ENCODE measurements around the gene ATP12A.
A peak's percentile ranks its signal among the peaks of the same experiment; 100 is the strongest.

Gene ATP12A

DNA sequence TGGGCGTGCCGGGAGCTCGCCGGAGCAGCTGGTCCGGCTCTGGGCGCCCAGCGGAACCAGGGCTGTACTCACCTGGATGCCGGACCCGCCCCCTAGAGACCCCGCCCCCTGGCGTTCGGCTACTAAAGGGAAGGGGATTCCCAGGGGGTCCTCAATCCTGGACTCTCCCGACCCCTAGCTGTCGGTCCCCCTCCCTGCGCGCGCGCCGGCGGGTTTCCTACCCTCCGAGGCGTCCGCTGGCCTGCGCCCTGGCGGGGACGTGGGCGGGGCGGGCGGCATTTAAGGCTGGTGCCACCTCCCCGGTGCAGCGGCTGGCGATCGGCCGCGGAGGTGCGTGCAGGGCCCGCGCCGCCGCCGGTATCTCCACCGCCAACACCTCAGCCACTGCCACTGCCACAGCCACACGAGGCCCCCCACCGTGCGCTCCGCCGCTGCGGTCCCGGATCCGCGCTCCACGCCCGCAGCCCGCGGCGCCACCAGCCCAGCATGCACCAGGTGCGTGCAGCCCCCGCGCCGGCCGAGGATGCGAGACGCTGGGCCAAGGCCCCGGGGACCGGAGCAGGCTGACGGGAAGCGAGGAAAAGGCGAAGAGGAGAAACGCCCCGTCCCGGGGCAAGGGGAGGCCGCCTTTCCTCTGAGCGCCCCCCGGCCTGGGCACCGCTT lies at the start of gene ATP12A:
ATP12A (plus strand) TSS at position 151 of the 663 bp plus-strand sequence; CDS start at position 487, 336 bp downstream.
- DNase-seq = peak; percentile 47

DNA sequence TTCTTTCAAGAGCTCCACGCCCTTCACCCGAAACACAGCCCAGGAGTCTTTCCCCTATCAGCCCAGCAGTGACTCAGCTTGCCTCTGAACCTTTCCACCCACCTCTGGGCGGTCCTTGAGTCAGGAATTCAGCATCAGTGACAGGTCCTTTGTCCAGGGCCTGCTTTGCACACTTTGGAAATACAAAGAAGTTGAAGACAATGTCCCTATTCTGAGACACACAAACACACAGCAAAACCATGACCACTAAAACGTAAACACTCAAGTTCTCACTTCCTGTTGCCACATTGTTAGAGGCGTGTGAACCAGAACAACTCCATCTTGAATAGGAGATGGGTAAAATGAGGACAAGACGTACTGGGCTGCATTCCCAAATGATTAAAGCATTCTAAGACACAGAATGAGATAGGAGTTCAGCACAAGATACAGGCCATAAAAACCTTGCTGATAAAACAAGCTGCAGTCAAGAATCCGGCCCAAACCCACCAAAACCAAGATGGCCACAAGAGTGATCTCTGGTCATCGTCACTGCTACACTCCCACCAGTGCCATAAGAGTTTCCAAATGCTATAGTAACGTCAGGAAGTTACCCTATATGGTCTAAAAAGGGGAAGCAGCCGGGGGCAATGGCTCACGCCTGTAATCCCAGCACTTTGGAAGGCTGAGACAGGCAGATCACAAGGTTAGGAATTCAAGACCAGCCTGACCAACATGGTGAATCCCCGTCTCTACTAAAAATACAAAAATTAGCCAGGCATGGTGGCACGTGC lies 49.2 kb upstream of the ATP12A start:
- no peak for DNase-seq

DNA sequence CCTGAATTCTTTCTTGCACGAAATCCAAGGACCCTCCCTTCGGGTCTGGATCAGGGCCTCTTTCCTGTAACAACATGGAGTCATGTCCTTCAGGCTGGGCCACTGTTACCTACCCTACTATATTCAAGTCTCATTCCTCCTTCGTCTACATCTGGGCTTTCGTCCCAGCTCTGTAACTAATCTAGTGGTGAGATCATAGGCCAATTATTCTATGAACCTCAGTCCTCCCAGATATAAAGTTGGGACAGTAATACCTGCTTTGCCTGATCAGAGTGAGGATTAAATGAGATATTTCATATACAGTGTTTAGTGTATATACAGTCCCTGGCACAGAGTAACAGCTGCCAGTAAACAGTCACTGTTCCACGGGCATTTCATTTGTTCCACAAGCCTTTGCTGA lies 48.3 kb upstream of the ATP12A start:
- no peak for DNase-seq

DNA sequence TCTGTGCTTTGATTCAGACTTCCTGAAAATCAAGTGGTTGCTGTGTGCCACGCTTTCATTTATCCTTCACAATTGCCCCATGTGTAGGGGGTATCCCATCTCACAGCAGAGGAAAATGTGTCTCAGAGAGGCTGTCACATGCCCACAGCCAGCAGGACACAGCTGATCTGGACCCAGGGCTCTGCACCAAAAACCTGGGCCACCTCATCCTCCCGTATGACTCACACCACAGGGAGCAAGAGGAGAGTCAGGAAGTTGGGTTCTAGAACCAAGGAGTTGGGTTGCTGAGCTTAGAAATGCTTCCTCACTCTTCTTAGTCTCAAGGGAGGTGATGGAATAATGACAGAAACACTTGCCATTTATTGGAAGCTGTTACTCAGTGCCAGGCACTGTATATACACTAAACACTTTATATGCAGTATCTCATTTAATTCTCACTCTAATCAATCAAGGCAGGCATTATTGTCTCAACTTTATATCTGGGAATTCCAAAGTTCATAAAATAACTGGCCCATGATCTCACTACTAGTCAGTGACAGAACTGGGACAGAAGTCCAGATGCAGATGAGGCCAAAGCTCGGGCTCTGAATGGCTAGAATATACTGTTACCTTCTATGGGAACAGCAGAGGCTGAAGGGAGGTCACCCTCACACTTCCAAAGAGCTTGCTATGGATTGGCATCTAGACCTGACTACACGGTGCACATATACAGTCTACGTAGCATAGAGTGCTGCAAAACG lies 47.7 kb upstream of the ATP12A start:
- no peak for DNase-seq

DNA sequence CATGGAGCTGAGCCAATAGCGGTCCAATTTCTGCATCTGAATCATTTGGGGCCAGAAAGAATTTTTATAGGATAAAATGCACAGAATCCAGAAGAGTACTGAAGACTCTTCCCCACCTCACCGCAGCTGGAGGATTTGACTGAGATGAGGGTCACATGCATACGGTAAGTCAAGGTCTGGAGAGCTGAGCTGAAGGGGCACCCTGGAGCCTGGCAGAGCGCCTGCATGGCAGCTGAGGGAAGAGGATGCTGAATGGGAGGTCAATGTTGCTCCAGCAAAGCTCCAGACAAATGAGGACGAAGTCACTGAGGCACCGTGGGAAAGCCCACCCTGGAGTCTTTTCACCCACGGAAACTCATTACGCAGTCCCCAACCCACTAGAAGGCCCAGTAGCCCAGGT lies 43.4 kb upstream of the ATP12A start:
- no peak for DNase-seq

DNA sequence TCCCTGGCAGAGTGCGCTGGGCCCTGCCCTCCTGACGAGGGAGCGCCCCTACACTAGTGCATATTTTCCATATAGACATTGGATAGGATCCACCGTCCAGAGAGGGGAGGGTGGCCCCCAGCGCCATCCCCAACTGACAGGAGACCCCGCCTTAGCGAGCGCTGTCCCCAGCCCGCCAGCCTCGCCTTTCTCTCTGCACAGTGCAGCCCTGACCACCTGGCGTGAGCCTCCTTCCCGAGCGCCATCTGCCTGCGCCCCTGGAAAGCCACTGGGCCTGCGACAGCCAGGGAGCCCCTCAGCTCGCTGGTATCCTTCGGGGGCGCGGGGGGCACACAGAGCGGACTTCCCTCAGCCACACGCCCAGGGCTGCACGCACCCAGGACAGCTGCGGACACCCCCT lies 42.1 kb upstream of the ATP12A start:
- DNase-seq = no peak

DNA sequence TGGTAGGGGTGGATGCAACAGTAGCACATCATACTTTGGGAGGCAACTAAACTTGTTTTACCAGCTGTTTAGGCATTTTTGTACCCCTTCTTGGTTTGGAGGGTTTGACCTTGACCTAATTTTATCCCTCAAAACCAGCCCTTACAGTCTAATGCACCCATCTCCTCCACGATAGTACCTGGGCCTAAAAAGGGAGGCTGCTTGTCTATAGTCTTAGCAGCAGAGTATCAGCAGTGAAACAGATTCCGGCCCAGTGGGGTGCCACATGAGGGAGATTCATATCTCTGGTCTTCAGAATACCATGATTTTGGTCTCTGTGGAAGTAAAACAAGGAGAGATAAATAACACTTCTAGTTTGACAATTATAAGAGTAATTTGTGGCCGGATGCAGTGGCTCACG lies 39.5 kb upstream of the ATP12A start:
- no peak for DNase-seq

DNA sequence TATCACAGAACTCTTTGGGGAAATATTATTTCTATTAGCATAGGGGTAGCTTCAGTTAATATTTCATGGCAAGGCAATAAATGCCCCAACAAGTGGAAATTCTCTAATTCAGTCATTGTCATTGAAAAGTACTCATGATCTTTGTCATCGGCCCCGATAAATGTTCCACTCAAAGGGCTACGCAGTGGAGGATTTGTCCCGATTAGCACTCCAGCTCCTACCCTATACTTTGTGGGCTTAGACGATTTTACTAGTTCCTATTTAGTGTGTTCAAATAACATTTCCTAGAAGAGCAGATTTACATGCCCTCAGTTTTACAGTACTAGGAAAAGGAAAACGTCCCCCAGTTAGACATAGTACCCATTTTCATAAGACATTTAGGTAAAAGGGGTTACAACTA lies 38.0 kb upstream of the ATP12A start:
- no peak for DNase-seq

DNA sequence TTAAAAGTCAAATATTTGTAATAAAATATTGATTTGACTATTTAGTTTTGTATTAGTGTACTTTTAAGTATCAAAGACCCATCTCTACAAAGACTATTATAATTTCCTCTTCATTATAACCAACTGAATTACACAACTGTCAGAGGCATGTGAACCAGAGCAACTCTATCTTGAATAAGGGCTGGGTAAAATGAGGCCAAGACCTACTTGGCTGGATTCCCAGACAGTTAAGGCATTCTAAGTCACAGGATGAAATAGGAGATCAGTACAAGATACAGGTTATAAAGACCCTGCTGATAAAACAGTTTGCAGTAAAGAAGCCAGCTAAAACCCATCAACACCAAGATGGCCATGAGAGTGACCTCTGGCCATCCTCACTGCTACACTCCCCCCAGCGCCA lies 36.2 kb upstream of the ATP12A start:
- DNase-seq = no peak

DNA sequence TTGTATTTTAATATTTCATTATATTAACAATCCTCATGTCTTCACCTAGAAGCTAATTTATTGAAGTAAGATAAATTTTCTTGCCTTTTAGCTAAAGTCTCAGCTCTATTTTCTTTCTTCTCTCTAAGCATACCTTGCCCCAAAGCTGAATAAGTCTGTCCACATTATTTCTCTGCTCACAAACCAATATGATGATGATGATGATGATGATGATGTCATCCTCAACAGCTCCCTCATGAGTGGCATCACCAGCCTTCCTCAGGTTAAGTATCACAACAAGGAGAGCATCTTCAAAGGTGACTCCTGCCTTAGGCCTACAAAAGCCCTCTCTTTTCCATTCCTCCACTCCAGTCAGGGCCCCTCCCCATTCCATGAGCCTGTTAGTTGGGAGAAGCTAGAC lies 31.9 kb upstream of the ATP12A start:
- no peak for DNase-seq

DNA sequence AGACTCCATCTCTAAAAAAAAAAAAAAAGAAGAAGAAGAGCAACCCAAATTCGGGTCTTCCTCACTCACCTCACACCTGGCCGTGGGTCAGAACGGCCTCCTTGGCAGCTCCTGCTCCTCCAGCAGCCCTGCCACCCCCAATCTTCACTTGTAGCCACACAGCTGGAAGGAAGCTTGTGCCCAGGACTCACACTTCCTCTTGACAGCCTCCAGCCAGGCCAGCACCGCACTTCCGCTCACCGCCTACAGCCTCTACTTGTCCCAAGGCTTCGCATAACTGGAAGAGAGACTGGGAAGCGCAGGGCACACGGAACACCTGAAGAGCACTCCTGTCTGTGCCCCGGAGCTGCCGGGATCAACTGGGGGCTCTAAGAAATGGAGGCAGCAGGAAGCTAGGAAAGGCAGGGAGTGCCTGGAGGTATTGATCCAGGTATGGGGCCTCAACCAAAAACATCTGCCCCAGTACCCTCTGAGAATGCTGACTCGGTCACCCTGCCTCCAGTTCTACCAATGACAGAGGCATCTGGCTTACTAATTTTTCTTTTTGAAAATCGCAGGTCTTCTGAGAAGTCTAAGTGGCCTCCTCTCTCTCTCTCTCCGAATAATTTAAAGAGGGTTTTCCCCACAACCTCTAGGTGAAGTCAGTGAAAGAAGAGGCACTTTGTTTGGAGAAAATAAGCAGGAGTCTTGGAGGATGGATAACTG lies 31.1 kb upstream of the ATP12A start:
- DNase-seq = no peak

DNA sequence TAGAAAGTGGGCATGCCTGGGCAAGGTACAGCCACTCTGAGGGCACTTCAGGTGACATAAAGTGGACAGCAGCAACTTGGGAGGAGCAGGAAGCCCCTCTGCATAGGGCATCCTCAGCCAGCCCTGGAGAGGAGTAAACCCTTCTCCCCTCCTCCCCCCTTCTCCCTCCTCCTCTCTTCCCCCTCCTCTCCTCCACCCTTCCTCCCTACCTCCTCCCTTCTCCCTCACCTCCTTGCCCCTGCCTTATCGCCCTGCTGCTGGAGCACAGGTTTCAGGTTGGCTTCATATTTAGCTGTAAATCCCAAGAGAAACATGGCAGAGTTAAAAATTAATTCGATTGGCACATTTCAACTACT lies 30.5 kb upstream of the ATP12A start:
- DNase-seq = no peak

DNA sequence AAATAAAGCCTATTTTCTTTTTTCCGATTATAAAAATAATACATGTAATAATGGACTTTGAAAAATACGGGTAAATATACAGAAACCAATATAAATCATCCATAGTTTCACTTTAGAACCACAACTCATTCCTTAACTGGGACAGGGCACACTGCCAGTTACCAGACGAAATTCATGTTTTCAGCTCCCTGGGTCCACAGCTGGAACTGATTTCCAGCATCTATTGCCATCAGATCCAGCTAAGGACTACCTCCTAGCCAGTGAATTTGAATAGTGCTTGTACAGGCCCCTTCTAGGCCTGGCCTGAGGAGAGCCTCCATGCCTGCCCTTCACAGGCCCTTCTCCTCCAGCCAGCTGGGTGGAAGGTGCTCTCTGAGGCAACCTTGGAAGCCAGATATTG lies 30.0 kb upstream of the ATP12A start:
- no peak for DNase-seq

DNA sequence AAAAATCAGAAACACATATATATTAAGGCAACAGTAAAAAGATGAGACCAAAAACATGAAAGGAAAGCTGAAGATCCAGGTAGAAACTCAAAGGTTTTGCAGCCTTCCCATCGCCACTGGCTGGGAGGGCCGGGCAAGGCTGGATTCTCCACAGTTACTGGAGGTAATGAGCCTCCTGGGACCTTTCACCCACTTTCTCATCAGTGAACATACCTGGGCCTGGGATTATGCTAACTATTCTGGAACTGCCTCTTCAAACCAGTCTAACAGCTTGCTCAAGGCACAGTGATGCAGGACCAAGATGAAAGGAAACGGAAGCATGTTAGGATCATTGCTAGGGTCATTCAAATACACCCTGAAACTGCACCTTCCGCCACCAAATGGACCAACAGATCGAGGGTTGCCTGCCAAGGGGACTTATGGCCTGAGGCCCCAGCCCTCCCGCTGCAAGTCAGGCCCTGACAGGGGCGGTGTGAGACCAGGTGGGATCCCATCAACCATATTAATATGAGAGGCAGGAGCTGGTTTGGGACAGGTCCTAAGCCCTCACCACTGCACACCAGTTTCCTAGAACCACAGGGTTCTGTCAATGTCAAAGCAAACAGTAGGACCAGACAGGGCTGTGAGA lies 28.4 kb upstream of the ATP12A start:
- DNase-seq = no peak

DNA sequence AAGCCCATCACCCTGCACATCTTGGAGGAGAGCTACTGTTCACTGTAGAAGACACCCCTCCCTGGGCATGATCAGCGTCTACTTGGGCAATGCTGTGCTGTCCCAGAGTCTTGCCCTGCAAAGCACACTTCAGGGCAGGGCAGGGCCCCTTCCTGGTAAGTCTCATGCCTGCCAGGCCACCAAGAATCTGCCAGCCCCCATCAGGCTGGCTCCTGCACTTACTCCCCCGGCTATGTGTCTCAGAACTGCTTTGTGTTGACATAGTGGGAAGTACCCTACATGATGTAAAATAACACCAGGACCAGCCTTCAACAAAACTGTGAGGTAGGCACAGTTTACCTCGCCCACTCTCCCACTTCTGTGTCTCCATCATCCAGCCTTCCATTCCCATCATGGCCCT lies 27.8 kb upstream of the ATP12A start:
- DNase-seq = no peak

DNA sequence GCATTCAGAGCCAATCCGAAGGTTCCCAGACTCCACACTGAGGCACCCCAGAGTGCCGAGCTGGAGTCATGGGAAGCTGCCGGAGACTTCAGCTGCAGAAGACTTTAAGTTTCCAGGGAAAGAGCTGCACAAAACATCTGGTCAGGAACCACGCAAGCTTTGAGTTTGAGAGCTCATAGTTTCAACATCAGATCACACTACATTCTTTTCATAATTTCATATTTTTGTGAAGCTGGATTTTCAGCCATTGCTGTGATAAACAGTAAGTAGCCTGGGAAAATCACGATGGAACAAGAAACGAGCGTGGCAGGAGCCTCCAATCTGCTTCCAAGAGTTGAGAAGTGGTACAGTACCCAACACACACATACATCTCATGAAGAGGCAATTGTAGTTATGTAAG lies 25.5 kb upstream of the ATP12A start:
- DNase-seq = no peak

DNA sequence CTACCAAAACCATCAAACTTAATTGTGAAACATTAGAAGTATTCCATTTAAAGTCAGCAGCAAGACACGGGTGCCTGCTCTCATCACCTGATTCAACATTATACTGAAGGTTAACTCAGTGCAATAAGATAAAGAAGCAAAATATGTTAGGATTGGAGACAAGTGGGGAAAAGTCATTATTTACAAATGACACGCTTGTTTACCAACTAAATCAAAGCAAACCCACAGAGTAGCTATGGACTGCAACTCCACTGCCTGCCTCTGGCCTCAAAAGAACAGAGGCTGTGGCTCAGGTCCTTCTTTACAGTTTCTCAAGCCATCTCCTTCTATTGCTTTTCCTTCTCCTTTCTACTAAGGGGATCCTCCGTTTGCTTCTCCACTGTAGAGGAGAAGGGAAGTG lies 21.0 kb upstream of the ATP12A start:
- no peak for DNase-seq

DNA sequence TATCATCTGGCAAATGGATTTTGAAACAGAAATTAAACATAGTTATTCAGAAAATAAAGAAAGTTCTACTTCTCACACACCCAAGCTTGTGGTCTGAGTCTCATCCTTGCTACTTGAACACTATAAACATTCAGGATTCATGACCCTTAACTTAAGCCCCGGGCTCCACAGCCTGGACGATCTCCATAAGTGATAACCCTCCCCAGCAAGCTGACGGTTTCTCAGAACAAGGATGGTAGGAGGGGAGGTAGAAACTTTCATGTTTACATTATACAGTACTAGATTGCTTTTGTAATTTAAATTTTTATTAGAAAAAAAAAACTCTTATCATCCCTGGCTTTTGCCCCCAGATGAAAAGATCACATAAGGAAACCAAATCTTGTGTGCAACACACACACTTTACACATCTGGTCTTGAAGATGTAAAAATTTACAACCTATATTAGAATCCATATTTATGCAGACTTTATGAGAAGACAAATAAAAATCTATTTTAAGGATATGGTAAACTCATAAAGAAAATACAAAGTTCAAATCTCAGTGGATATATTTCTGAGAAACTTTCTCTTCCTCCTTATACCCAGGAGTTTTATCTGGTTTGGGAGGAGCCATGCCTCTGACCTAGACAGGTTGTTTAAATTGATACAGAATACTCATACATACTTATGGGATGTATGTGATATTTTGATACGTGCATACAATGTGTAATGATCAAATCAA lies 20.0 kb upstream of the ATP12A start:
- DNase-seq = no peak

DNA sequence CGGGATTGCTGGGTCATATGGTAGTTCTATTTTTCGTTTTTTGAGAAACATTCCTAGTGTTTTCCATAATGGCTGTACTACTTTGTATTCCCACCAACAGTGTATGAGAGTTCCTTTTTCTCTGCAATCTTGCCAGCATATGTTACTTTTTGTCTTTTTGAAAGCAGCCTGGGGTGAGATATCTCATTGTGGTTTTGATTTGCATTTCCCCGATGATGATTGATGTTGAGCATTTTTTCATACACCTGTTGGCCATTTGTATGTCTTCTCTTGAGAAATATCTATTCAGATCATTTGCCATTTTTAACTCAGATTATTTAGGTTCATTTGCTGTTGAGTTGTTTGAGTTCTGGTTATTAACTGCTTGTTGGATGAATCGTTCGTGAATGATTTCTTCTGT lies 18.5 kb upstream of the ATP12A start:
- DNase-seq = no peak

DNA sequence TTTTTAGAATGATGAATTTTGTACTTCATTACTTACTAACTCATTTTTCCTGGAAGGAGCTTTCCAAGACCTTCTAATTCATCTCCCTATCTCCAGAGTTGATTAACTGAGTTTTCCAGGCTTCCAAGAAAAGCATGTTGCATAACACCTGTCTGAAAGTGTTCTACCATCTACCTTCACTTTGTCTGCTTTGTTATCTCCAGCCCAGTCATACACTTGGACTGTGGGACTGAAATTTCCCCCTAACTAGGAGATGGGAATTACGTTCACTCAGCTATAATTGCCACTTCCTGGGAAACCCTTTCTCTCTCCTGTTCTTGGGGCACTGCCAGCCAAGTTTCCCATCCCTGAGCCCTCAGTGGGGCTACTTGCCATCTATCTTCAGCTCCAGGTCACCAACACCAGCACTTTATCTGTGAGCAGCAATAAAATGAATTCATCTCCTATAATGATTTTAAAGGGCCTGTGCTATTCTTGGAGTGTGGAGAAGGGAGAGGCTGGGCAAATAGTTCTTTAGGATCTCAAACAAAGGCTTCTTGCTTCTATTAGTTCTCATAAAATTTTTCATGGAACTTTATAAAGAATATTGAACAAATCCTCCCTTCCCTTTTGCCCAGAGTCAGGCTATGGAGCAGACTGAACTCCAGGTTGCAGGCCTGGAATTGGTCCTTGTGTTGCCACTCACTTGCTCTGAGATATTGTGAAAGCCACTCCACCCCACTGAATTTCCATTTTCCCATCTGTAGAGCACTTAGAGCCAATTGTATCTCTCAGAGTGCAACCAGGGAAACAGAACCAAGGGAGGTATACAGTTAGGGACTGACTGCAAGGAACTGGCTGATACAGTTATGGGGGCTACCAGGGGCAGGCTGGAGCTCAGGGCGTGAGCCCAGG lies 17.8 kb upstream of the ATP12A start:
- no peak for DNase-seq

DNA sequence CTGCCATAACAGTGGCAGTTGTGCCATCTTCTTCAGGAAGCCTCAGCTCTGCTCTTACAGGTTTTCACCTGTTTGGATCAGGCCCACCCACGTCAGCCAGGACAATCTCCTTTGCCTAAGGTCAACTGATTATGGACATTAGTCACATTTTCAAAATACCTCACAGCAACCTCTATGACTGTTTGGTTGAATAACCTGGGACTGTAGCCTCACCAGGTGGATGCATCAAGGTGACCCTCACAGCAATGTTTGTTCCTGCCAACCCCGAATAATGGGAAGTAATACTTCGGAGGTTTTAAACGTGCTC lies 17.2 kb upstream of the ATP12A start:
- no peak for DNase-seq

DNA sequence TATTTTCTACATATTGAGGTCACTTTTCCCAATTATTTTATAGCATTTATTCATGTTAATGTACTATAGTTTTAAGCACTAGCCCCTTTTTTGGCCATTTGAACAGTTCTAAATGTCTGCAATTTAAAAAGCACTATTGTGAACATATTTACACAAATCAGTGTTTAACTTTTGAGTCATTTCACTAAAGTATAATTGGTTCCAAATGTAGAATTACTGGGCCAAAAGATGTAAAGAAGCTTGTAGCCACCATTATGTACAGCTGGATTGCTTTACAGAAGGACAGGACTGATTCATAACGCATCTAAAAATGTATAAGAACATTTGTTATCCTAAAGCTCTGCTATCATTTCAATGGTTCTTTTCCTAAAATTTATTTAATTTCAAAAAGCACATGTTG lies 16.6 kb upstream of the ATP12A start:
- no peak for DNase-seq
